ENCODE measurements around the gene TTLL11. TPM values are rescaled to one million over a fixed set of nuclear protein-coding genes. Genes with fewer than 3 reads are reported as not detected.

Gene TTLL11
- total and polyA plus RNA-seq, 2 experiments from 2014 or later, result 0.57 to 1.4 TPM

DNA sequence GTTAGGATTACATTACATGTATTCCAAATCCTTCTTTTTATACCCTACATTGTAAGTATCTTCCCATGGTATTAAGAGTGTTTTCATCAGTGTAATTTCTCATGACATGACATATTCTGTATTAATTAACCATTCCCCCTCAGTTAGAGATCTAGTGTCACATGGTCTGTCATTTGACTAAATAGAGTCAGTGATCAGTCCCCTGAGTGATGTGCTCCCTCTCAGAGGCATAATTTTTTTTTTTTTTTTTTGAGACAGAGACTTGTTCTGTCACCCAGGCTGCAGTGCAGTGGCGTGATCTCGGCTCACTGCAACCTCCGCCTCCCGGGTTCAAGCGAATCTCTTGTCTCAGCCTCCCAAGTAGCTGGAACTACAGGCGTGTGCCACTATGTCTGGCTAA is 218.6 kb downstream of the TTLL11 start (continued):
- TF ChIP-seq, protein P1, sequence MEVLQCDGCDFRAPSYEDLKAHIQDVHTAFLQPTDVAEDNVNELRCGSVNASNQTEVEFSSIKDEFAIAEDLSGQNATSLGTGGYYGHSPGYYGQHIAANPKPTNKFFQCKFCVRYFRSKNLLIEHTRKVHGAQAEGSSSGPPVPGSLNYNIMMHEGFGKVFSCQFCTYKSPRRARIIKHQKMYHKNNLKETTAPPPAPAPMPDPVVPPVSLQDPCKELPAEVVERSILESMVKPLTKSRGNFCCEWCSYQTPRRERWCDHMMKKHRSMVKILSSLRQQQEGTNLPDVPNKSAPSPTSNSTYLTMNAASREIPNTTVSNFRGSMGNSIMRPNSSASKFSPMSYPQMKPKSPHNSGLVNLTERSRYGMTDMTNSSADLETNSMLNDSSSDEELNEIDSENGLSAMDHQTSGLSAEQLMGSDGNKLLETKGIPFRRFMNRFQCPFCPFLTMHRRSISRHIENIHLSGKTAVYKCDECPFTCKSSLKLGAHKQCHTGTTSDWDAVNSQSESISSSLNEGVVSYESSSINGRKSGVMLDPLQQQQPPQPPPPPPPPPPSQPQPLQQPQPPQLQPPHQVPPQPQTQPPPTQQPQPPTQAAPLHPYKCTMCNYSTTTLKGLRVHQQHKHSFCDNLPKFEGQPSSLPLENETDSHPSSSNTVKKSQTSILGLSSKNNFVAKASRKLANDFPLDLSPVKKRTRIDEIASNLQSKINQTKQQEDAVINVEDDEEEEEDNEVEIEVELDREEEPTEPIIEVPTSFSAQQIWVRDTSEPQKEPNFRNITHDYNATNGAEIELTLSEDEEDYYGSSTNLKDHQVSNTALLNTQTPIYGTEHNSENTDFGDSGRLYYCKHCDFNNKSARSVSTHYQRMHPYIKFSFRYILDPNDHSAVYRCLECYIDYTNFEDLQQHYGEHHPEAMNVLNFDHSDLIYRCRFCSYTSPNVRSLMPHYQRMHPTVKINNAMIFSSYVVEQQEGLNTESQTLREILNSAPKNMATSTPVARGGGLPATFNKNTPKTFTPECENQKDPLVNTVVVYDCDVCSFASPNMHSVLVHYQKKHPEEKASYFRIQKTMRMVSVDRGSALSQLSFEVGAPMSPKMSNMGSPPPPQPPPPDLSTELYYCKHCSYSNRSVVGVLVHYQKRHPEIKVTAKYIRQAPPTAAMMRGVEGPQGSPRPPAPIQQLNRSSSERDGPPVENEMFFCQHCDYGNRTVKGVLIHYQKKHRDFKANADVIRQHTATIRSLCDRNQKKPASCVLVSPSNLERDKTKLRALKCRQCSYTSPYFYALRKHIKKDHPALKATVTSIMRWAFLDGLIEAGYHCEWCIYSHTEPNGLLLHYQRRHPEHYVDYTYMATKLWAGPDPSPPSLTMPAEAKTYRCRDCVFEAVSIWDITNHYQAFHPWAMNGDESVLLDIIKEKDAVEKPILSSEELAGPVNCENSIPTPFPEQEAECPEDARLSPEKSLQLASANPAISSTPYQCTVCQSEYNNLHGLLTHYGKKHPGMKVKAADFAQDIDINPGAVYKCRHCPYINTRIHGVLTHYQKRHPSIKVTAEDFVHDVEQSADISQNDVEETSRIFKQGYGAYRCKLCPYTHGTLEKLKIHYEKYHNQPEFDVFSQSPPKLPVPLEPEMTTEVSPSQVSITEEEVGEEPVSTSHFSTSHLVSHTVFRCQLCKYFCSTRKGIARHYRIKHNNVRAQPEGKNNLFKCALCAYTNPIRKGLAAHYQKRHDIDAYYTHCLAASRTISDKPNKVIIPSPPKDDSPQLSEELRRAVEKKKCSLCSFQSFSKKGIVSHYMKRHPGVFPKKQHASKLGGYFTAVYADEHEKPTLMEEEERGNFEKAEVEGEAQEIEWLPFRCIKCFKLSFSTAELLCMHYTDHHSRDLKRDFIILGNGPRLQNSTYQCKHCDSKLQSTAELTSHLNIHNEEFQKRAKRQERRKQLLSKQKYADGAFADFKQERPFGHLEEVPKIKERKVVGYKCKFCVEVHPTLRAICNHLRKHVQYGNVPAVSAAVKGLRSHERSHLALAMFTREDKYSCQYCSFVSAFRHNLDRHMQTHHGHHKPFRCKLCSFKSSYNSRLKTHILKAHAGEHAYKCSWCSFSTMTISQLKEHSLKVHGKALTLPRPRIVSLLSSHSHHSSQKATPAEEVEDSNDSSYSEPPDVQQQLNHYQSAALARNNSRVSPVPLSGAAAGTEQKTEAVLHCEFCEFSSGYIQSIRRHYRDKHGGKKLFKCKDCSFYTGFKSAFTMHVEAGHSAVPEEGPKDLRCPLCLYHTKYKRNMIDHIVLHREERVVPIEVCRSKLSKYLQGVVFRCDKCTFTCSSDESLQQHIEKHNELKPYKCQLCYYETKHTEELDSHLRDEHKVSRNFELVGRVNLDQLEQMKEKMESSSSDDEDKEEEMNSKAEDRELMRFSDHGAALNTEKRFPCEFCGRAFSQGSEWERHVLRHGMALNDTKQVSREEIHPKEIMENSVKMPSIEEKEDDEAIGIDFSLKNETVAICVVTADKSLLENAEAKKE (CRISPR knock-in tag; IDR thresholded peaks at IDR 0.05), result no peak

DNA sequence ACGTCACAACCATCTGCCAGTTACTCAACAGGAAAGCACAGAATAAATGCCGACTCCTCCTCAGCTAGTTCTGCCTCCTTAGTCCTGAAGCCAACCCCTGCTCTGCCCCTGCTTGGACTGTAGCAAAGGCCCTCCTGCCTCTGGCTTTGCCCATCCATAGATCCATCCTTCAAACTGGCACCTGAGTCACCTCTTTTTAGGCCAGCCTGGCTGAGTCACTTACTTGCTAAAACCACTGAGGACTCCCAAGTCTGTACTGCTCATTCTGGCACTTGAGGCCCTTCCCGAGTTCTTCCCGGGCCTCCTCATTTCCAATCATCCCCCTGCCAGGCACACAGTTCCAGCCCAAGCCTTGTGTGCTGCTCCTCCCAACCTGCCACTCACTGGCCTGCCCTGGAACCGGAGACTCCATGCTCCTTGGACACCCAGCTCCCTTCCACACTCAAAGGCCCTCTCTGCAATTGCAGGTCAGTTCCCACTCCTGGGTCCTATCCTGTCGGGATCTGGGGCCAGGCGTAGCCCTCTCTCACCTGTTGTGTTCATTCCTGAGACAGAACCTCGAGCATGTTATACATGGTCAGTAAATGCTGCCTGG is 221.6 kb downstream of the TTLL11 start:
- Histone ChIP-seq H3K36me3 (ENCODE audit: insufficient read depth) (no peaks in the 10 kb centered on the region), H3K4me2 (no peak overlapping the region), H3F3A (replicated peaks; ENCODE audit: low read depth) (no peaks in the 10 kb centered on the region), H3K27me3 (ENCODE audit: insufficient read depth) (no peaks in the 10 kb centered on the region), H3K79me2 (replicated peaks; ENCODE audit: insufficient read depth) (no peaks in the 10 kb centered on the region), H4K20me1 (replicated peaks; ENCODE audit: insufficient read depth) (no peaks in the 10 kb centered on the region), H3K4me3 (no peak overlapping the region), H3K4me1 (ENCODE audit: insufficient read depth) (no peaks in the 10 kb centered on the region; the same call in 1 of the 2 replicates), H3K27ac (ENCODE audit: low read depth) (no peak overlapping the region), H3K9me2 (ENCODE audit: insufficient read depth) (no peaks in the 10 kb centered on the region), H2AFZ (no peak overlapping the region)
- Mint-ChIP-seq H3K4me3 (no peak overlapping the region), H3K27ac (no peak overlapping the region), H3K4me1 (peaks cover 6% of the 10 kb centered on the region; the same call in 1 of the 3 replicates), H3K27me3 (ENCODE audit: insufficient read depth, low read depth, poor library complexity) (peaks cover 4% of the 10 kb centered on the region), H3K9me3 (no peaks in the 10 kb centered on the region), H3K36me3 (ENCODE audit: low read depth) (no peaks in the 10 kb centered on the region)
- ATAC-seq (no peak), DNase-seq (ENCODE audit: low spot score) (no peak)
- TF ChIP-seq EZH2 (IDR thresholded peaks at IDR 0.05; ENCODE audit: low read depth, unreplicated experiment), result no peak
- no peak for TF ChIP-seq ZNF331 (CRISPR knock-in tag; IDR thresholded peaks at IDR 0.05; ENCODE audit: low read depth)
- no peak for TF ChIP-seq STAT1 (IDR thresholded peaks at IDR 0.05; ENCODE audit: unreplicated experiment)
- no peak for TF ChIP-seq POLR2AphosphoS5 (IDR thresholded peaks at IDR 0.05; ENCODE audit: low read depth)
- TF ChIP-seq EZH2phosphoT487 (IDR thresholded peaks at IDR 0.05; ENCODE audit: unreplicated experiment), result no peak
- no peak for TF ChIP-seq NANOG (IDR thresholded peaks at IDR 0.05; ENCODE audit: borderline replicate concordance)
- TF ChIP-seq, protein P2, sequence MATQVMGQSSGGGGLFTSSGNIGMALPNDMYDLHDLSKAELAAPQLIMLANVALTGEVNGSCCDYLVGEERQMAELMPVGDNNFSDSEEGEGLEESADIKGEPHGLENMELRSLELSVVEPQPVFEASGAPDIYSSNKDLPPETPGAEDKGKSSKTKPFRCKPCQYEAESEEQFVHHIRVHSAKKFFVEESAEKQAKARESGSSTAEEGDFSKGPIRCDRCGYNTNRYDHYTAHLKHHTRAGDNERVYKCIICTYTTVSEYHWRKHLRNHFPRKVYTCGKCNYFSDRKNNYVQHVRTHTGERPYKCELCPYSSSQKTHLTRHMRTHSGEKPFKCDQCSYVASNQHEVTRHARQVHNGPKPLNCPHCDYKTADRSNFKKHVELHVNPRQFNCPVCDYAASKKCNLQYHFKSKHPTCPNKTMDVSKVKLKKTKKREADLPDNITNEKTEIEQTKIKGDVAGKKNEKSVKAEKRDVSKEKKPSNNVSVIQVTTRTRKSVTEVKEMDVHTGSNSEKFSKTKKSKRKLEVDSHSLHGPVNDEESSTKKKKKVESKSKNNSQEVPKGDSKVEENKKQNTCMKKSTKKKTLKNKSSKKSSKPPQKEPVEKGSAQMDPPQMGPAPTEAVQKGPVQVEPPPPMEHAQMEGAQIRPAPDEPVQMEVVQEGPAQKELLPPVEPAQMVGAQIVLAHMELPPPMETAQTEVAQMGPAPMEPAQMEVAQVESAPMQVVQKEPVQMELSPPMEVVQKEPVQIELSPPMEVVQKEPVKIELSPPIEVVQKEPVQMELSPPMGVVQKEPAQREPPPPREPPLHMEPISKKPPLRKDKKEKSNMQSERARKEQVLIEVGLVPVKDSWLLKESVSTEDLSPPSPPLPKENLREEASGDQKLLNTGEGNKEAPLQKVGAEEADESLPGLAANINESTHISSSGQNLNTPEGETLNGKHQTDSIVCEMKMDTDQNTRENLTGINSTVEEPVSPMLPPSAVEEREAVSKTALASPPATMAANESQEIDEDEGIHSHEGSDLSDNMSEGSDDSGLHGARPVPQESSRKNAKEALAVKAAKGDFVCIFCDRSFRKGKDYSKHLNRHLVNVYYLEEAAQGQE (IDR thresholded peaks at IDR 0.05; ENCODE audit: unreplicated experiment), result no peak
- TF ChIP-seq, protein P3, sequence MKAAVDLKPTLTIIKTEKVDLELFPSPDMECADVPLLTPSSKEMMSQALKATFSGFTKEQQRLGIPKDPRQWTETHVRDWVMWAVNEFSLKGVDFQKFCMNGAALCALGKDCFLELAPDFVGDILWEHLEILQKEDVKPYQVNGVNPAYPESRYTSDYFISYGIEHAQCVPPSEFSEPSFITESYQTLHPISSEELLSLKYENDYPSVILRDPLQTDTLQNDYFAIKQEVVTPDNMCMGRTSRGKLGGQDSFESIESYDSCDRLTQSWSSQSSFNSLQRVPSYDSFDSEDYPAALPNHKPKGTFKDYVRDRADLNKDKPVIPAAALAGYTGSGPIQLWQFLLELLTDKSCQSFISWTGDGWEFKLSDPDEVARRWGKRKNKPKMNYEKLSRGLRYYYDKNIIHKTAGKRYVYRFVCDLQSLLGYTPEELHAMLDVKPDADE (IDR thresholded peaks at IDR 0.05), result no peak
- no peak for TF ChIP-seq JUNB (IDR thresholded peaks at IDR 0.05; ENCODE audit: unreplicated experiment)
- TF ChIP-seq ZNF114 (CRISPR knock-in tag; IDR thresholded peaks at IDR 0.05), result no peak
- TF ChIP-seq CREB1 (CRISPR knock-in tag; IDR thresholded peaks at IDR 0.05; ENCODE audit: low read depth), result no peak
- TF ChIP-seq, protein P4, sequence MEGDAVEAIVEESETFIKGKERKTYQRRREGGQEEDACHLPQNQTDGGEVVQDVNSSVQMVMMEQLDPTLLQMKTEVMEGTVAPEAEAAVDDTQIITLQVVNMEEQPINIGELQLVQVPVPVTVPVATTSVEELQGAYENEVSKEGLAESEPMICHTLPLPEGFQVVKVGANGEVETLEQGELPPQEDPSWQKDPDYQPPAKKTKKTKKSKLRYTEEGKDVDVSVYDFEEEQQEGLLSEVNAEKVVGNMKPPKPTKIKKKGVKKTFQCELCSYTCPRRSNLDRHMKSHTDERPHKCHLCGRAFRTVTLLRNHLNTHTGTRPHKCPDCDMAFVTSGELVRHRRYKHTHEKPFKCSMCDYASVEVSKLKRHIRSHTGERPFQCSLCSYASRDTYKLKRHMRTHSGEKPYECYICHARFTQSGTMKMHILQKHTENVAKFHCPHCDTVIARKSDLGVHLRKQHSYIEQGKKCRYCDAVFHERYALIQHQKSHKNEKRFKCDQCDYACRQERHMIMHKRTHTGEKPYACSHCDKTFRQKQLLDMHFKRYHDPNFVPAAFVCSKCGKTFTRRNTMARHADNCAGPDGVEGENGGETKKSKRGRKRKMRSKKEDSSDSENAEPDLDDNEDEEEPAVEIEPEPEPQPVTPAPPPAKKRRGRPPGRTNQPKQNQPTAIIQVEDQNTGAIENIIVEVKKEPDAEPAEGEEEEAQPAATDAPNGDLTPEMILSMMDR (conservative IDR thresholded peaks at IDR 0.05; ENCODE audit: low read depth in 2 of 2), result no peak
